SH-SY5Y (cell line): Measurements from ENCODE around the gene CRP.

Experiments used
- GATA2 ChIP-seq: IDR thresholded peaks from 2 replicates; pipeline ENCODE4 v1.6.1; 2011; ENCODE audit warnings: mild to moderate bottlenecking, low read depth, low read length
- GATA3 ChIP-seq: IDR thresholded peaks from 2 replicates; pipeline ENCODE4 v1.6.1; 2011; ENCODE audit warnings: low read depth, mild to moderate bottlenecking, low read length, moderate library complexity

DNA sequence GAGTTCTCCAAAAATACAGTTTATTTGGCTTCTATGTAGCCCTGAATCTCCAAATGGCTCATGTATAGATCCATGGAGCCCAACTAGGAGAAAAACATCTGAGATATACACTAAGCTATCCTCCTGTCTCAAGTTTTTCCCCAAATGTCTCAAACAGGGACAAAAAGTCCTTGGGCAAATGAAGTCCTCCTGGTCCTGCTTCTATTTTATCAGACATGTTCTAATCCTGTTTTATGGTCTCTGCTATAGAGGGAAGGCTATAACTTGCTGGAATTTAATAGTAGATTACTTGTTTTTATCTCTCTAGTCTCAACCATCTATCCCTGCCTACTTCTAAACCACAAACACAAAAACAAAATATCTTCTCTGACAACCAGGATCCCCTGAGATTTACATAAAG is 26.9 kb downstream of the CRP start:
- no peak for TF ChIP-seq GATA2
- TF ChIP-seq GATA3: no peak
